Pulmonary artery endothelial cell (primary cell): ENCODE data around the gene CBX4. TPM values are rescaled to one million over a fixed set of nuclear protein-coding genes. Genes with fewer than 3 reads are reported as not detected.

ENCODE experiments used
- DNase-seq: peaks from one replicate; pipeline ENCODE4 v3.0.0-alpha.2; 2011; ENCODE audit warnings: low read depth, low spot score
- total RNA-seq: library from RNA; depleted of rRNA; stranded (reverse); fragments of >200 nt; gene quantifications from 2 replicates; pipeline ENCODE4 v1.2.3, GENCODE V29; 2014

Gene CBX4
- total RNA-seq, 1 donor from 2014 or later, result 7.6 TPM

GRCh38 chr17:79802039-79802735, 37.1 kb downstream of the CBX4 start:
- no peak for DNase-seq

GRCh38 chr17:79801156-79802038, 37.8 kb downstream of the CBX4 start:
- DNase-seq, result no peak

GRCh38 chr17:79800325-79801155, 38.7 kb downstream of the CBX4 start:
- no peak for DNase-seq

- no peak for DNase-seq
Observed at GRCh38 chr17:79799538-79800324, 39.5 kb downstream of the CBX4 start.

- no peak for DNase-seq
Observed at GRCh38 chr17:79799174-79799537, 40.1 kb downstream of the CBX4 start.

- DNase-seq, result no peak
Observed at GRCh38 chr17:79798299-79799173, 40.7 kb downstream of the CBX4 start.

- DNase-seq, result no peak
Observed at GRCh38 chr17:79797492-79798298, 41.5 kb downstream of the CBX4 start.

- DNase-seq, result peak; percentile 96
Observed at GRCh38 chr17:79796763-79797491, 42.3 kb downstream of the CBX4 start, which contains the start of gene CBX8. Gene CBX8 (minus strand): TSS chr17:79797077. CDS start chr17:79796998, 79 bp downstream.

- DNase-seq, result no peak
Observed at GRCh38 chr17:79796444-79796762, 42.8 kb downstream of the CBX4 start.

GRCh38 chr17:79795795-79796443, 43.3 kb downstream of the CBX4 start:
- no peak for DNase-seq

- DNase-seq, result no peak
Observed at GRCh38 chr17:79794659-79795511, 44.4 kb downstream of the CBX4 start.

GRCh38 chr17:79793924-79794304, 45.3 kb downstream of the CBX4 start:
- DNase-seq, result no peak

- no peak for DNase-seq
Observed at GRCh38 chr17:79792984-79793923, 46.0 kb downstream of the CBX4 start.

- DNase-seq, result no peak
Observed at GRCh38 chr17:79792341-79792871, 46.8 kb downstream of the CBX4 start.

- no peak for DNase-seq
Observed at GRCh38 chr17:79791735-79792161, 47.5 kb downstream of the CBX4 start.
